Uterus (tissue), 4 donors: ENCODE data around the gene CHMP4A. TPM values are rescaled to one million over a fixed set of nuclear protein-coding genes. Genes with fewer than 3 reads are reported as not detected.

ENCODE experiments used
- DNase-seq, 2 donors: peaks; one replicate each; pipeline ENCODE4 v3.0.0-alpha.2; 2019 to 2020
- H3K27ac ChIP-seq, 2 donors: fragments of 200-600 bp; sonication (generic); 1 replicate in 1 of 2; 2 replicates in 1 of 2; pipeline ENCODE4 v1.5.1; 2016 to 2018
- H3K27me3 ChIP-seq, 2 donors: fragments of 200-600 bp; sonication (generic); one replicate each; pipeline ENCODE4 v1.5.1; 2018 to 2019; ENCODE audit warnings: control low read depth in 1 of 2
- H3K36me3 ChIP-seq, 2 donors: fragments of 200-600 bp; sonication (generic); one replicate each; pipeline ENCODE4 v1.5.1; 2019; ENCODE audit warnings: control low read depth in 1 of 2
- H3K4me1 ChIP-seq, 2 donors: fragments of 200-600 bp; sonication (generic); one replicate each; pipeline ENCODE4 v1.5.1; 2018 to 2019; ENCODE audit warnings: control low read depth in 1 of 2
- H3K4me3 ChIP-seq, 2 donors: fragments of 200-600 bp; sonication (generic); 1 replicate in 1 of 2; 2 replicates in 1 of 2; pipeline ENCODE4 v1.5.1; 2018 to 2019; ENCODE audit warnings: mild to moderate bottlenecking in 1 of 2
- H3K9me3 ChIP-seq, 2 donors: fragments of 200-600 bp; sonication (generic); one replicate each; pipeline ENCODE4 v1.5.1; 2019; ENCODE audit warnings: control low read depth in 1 of 2
- POLR2A ChIP-seq, 2 donors: fragments of 450-650 bp; IDR thresholded peaks; one replicate each; pipeline ENCODE4 v1.6.1; 2016; ENCODE audit warnings: antibody characterized with exemption in 2 of 2, mild to moderate bottlenecking in 1 of 2, moderate library complexity in 1 of 2
- intact Hi-C: fragments of 100-400 bp; cut with DNase I; formaldehyde crosslinking; loops from one replicate; pipeline ENCODE4 v1.15.1; 2023; ENCODE audit warnings: low total_unique reads
- total RNA-seq, 4 donors: library from RNA; depleted of rRNA in 3 of 4; stranded (reverse); fragments of >200 nt in 3 of 4; gene quantifications; one replicate each; pipeline versions ENCODE4 v1.1.0 to v1.2.4, GENCODE V29; 2014 to 2023
- TF ChIP-seq, protein P1 (sequence below), 4 experiments: fragments of 200-600 bp in 2 of 4; fragments of 450-650 bp in 2 of 4; sonication (generic) in 2 of 4; IDR thresholded peaks; one replicate each; pipeline ENCODE4 v1.5.1; 2016 to 2019; ENCODE audit warnings: antibody characterized with exemption in 4 of 4, mild to moderate bottlenecking in 2 of 4, moderate library complexity in 1 of 4
- donor health status: DM: yes; HTN: yes; CAD: no.

The CHMP4A gene
- total RNA-seq, 4 donors from 2014 or later = 6.8 to 53.3 (median 33.9) TPM

DNA sequence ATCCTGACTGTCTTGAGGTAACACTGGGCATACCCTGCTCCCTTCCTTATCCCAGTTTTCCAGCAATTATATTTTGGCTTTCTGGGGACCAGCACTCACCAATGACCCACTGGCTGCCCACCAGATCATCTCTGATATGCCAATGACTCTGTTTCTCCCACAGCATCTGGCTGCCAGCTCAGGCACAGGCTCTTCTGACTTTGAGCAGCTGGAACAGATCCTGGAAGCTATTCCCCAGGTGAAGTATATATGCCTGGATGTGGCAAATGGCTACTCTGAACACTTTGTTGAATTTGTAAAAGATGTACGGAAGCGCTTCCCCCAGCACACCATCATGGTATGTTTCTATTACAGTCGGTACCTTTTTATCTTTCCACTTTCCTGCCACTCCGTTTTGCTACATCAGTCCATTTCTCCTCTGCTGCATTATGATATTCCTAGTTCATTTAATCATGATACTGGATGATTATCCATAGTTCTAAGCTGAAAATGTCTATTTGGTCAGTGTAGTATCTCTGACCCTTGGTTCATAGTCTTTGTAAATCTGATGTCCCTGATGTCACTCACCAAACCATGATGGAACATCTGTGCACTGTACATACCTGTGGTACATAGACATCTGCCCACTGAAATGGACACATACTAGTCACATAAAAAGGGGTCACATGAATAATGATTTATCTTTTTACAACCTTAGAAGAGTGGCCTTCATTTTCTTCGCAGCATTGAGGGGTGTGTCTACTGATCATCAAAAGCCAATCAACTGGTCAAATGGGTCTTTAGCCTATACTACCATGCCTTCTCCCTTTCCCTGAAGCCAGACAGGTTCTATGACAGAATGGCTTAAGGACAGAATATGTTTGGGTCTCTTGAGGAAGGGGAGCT is 22.8 kb upstream of the CHMP4A start:
- no peaks in the 10 kb centered on the region for H3K9me3 ChIP-seq
- H3K36me3 ChIP-seq = no peaks in the 10 kb centered on the region
- peaks cover 0 to 26% of the 10 kb centered on the region in 2 donors for H3K4me1 ChIP-seq
- H3K27me3 ChIP-seq = no peaks in the 10 kb centered on the region
- H3K27ac ChIP-seq = no peak overlapping the region
- intact Hi-C loops = loop anchor here (10.0 kb wide), 1 partner anchor 199 kb away; no protein-coding TSS in a partner anchor
- DNase-seq = no peak
- H3K4me3 ChIP-seq = no peak overlapping the region
- no peak for TF ChIP-seq POLR2A (IDR thresholded peaks at IDR 0.05)
- TF ChIP-seq, protein P1, sequence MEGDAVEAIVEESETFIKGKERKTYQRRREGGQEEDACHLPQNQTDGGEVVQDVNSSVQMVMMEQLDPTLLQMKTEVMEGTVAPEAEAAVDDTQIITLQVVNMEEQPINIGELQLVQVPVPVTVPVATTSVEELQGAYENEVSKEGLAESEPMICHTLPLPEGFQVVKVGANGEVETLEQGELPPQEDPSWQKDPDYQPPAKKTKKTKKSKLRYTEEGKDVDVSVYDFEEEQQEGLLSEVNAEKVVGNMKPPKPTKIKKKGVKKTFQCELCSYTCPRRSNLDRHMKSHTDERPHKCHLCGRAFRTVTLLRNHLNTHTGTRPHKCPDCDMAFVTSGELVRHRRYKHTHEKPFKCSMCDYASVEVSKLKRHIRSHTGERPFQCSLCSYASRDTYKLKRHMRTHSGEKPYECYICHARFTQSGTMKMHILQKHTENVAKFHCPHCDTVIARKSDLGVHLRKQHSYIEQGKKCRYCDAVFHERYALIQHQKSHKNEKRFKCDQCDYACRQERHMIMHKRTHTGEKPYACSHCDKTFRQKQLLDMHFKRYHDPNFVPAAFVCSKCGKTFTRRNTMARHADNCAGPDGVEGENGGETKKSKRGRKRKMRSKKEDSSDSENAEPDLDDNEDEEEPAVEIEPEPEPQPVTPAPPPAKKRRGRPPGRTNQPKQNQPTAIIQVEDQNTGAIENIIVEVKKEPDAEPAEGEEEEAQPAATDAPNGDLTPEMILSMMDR (IDR thresholded peaks at IDR 0.05) = no peak

DNA sequence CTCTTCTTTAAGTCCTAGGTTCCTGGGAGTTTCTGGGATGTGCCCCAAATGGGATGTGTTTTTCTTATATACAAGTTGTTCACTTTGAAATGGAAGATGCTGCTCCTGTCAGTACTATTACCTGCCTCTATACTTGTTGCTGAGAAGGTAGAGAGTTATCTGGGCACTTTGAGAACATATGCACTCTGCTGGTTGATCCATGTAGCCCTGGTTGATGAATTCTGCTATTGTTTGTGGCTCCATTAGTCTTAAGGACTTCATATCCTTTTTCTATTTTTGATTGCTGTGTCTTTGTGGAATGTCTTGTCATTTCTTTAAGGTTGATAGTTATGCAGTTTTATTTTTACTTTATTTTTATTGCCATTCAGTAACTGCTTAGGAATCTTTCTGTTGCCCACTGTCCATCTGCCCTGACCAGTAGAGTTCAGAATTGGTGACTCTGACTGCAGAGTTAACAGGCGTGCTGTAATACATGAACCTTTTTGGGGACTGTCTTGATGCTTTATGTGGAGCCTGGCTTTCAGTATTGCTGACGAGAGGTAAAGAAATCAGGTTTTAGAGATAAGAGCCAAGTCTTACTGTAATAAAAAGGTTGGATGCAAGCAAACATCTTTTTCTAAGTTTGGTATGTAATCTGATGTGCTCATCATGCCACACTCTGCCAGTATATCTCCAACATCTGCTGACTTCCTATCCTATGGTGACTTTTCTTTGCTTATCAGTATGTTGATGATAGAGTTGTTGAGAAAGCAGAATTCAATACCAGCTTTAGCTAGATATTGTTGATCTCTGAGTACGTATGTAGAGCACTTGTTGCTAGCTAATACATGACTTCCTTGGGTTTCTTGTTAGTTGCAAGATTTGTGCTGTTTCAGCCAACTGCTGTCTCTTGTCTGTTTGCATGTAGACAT is 21.1 kb upstream of the CHMP4A start:
- no peak for TF ChIP-seq POLR2A (IDR thresholded peaks at IDR 0.05)
- TF ChIP-seq, protein P1 (IDR thresholded peaks at IDR 0.05) = no peak
- no peak for DNase-seq
- no peak overlapping the region for H3K4me3 ChIP-seq
- intact Hi-C loops = loop anchor here (10.0 kb wide), 1 partner anchor 200 kb away; no protein-coding TSS in a partner anchor
- H3K36me3 ChIP-seq = no peaks in the 10 kb centered on the region
- peaks cover 0 to 10% of the 10 kb centered on the region in 2 donors for H3K4me1 ChIP-seq
- H3K9me3 ChIP-seq = no peaks in the 10 kb centered on the region
- peak overlapping the region in 1 of 2 donors; percentile 83 for H3K27ac ChIP-seq
- no peaks in the 10 kb centered on the region for H3K27me3 ChIP-seq

DNA sequence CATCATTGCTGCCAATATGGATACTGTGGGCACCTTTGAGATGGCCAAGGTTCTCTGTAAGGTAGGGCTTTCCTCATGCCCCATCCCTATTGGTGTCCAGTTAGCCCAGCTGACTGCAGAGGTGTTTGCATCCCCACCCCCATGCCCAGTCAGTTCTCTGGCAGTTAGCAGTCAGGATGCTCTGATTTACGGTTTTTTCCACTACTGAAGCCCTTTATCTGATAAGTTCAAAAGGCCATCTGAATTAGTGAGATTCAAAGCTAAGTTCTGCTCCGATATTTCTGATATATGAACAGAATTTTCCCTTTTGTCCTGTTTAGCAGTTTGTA is 20.2 kb upstream of the CHMP4A start:
- H3K4me1 ChIP-seq = peaks cover 0 to 10% of the 10 kb centered on the region in 2 donors
- DNase-seq = no peak
- TF ChIP-seq, protein P1 (IDR thresholded peaks at IDR 0.05) = no peak
- TF ChIP-seq POLR2A (IDR thresholded peaks at IDR 0.05) = no peak
- no peaks in the 10 kb centered on the region for H3K27me3 ChIP-seq
- H3K4me3 ChIP-seq = peak overlapping the region in 1 of 2 donors; percentile 97
- no peaks in the 10 kb centered on the region for H3K36me3 ChIP-seq
- H3K27ac ChIP-seq = peak overlapping the region; percentile 83 to 84
- intact Hi-C loops = loop anchor here (10.0 kb wide), 1 partner anchor 201 kb away; no protein-coding TSS in a partner anchor
- H3K9me3 ChIP-seq = no peaks in the 10 kb centered on the region

DNA sequence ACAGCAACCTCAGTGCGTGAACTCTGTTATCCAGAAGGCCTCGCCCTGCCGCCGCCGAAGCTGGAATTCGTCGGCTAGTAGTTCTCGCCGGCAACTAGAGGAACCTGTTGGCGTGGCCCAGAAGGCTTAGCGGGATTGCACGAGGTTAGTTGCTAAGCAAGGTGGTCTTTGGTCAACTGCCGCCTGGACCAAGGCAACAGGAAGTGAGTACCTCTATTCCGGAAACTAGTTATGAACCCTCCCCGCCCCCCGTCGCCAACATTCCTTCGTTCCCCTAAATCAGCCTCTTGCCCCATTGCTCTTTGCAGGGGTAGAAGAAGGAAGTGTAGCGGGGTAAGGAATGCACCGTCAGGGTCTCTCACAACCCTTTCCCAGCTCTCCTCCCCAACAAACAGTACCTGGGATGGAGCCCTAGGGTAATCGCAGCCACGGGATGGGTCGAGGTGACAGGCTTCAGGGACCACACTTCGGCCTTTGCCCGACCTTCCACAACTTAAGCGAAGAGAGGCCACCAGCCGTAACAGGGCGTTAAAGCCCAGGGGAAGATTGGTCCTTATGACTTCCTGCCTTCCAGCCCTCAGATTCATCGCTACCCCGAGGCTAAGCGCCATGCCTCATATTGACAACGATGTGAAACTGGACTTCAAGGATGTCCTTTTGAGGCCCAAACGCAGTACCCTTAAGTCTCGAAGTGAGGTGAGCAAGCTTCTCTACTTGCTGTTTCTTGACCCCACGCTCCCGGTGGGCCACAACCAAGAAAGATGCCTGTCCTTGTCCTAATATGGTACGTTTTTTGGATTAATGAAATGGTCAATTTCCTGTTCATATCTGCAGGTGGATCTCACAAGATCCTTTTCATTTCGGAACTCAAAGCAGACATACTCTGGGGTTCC is 19.6 kb upstream of the CHMP4A start, which contains the start of gene GMPR2:
GMPR2 (plus strand) TSS at position 285 of the 893 bp plus-strand sequence; CDS start at position 610, 325 bp downstream.
- no peak for DNase-seq
- intact Hi-C loops = loop anchor here (10.0 kb wide), 1 partner anchor 202 kb away; no protein-coding TSS in a partner anchor
- Histone ChIP-seq H3K36me3 (no peaks in the 10 kb centered on the region), H3K9me3 (no peaks in the 10 kb centered on the region), H3K4me3 (peak within 1 kb of the TSS; percentile 66 to 97), H3K4me1 (peaks cover 0 to 10% of the 10 kb centered on the region in 2 donors), H3K27me3 (no peaks in the 10 kb centered on the region), H3K27ac (peak within 1 kb of the TSS; percentile 83 to 84)
- TF ChIP-seq POLR2A (IDR thresholded peaks at IDR 0.05) = no peak
- TF ChIP-seq, protein P1 (IDR thresholded peaks at IDR 0.05) = no peak
